Astrocyte of the spinal cord (primary cell): Measurements from ENCODE around the gene SSC5D.

Source experiments
- DNase-seq: peaks from one replicate; pipeline ENCODE4 v3.0.0; 2011; ENCODE audit warnings: low read depth, low spot score
- H3K4me3 ChIP-seq: 2 replicates; pipeline ENCODE4 v1.5.1; 2011; ENCODE audit warnings: low read depth, mild to moderate bottlenecking, low read length, moderate library complexity
- CTCF ChIP-seq: IDR thresholded peaks from 2 replicates; pipeline ENCODE4 v1.5.1; 2012; ENCODE audit warnings: low read depth, mild to moderate bottlenecking, low read length, inconsistent platforms
- in situ Hi-C: cut with HindIII; loops from 2 replicates; pipeline ENCODE4 v1.10.0; 2017; ENCODE audit warnings: low sequenced_read_pairs

SSC5D gene

GRCh38 chr19:55535173-55535964, 47.1 kb downstream of the SSC5D start:
- DNase-seq, result no peak
- H3K4me3 ChIP-seq, result no peak overlapping the region
- in situ Hi-C loops, result no loop called here
- TF ChIP-seq CTCF, result no peak

- in situ Hi-C loops, result no loop called here
- no peak overlapping the region for H3K4me3 ChIP-seq
- no peak for DNase-seq
- TF ChIP-seq CTCF, result no peak
Measured at GRCh38 chr19:55535965-55536350, 47.7 kb downstream of the SSC5D start.

GRCh38 chr19:55536366-55536765, 48.1 kb downstream of the SSC5D start:
- no peak overlapping the region for H3K4me3 ChIP-seq
- TF ChIP-seq CTCF, result no peak
- DNase-seq, result no peak
- in situ Hi-C loops, result no loop called here

- in situ Hi-C loops, result no loop called here
- no peak for DNase-seq
- peak; percentile 18 for TF ChIP-seq CTCF
- H3K4me3 ChIP-seq, result no peak within 1 kb of the TSS
Measured at GRCh38 chr19:55536951-55537740, 48.9 kb downstream of the SSC5D start, which contains the start of gene SBK2. TSS of gene SBK2 (minus strand) at chr19:55537133. CDS start at chr19:55536294, 839 bp downstream.

- no peak for DNase-seq
- no peak for TF ChIP-seq CTCF
- no peak overlapping the region for H3K4me3 ChIP-seq
- in situ Hi-C loops, result no loop called here
Measured at GRCh38 chr19:55537741-55538111, 49.5 kb downstream of the SSC5D start.

GRCh38 chr19:55538132-55538531, 49.9 kb downstream of the SSC5D start:
- in situ Hi-C loops, result no loop called here
- no peak overlapping the region for H3K4me3 ChIP-seq
- no peak for TF ChIP-seq CTCF
- DNase-seq, result no peak
